HG03442 (cell line): ENCODE results near the gene KNDC1.

Source experiments
- ATAC-seq: cut with Tn5 transposase; IDR thresholded peaks from one replicate; pipeline ENCODE4 v1.9.1; 2021; ENCODE audit warnings: mild to moderate bottlenecking, moderate library complexity; ENCODE audit not compliant: unreplicated experiment

KNDC1 gene

GRCh38 chr10:133189256-133189655 is 29.2 kb downstream of the KNDC1 start:
- ATAC-seq = no peak

GRCh38 chr10:133189726-133190125 is 29.7 kb downstream of the KNDC1 start:
- no peak for ATAC-seq

GRCh38 chr10:133190225-133190624 is 30.2 kb downstream of the KNDC1 start:
- no peak for ATAC-seq

- ATAC-seq = no peak
Measured at GRCh38 chr10:133191651-133192050, 31.6 kb downstream of the KNDC1 start.

- ATAC-seq = no peak
Measured at GRCh38 chr10:133194151-133194550, 34.1 kb downstream of the KNDC1 start.

GRCh38 chr10:133195096-133195495 is 35.1 kb downstream of the KNDC1 start:
- no peak for ATAC-seq

- ATAC-seq = no peak
Measured at GRCh38 chr10:133195611-133196010, 35.6 kb downstream of the KNDC1 start.

- ATAC-seq = no peak
Measured at GRCh38 chr10:133196221-133196915, 36.3 kb downstream of the KNDC1 start.

GRCh38 chr10:133196936-133197758 is 37.1 kb downstream of the KNDC1 start:
- no peak for ATAC-seq

GRCh38 chr10:133197786-133198185 is 37.8 kb downstream of the KNDC1 start:
- no peak for ATAC-seq

- ATAC-seq = no peak
Measured at GRCh38 chr10:133198206-133198605, 38.2 kb downstream of the KNDC1 start.

GRCh38 chr10:133198621-133199487 is 38.8 kb downstream of the KNDC1 start:
- ATAC-seq = no peak

- ATAC-seq = no peak
Measured at GRCh38 chr10:133199488-133199885, 39.5 kb downstream of the KNDC1 start.

GRCh38 chr10:133199992-133200611 is 40.1 kb downstream of the KNDC1 start:
- no peak for ATAC-seq

- no peak for ATAC-seq
Measured at GRCh38 chr10:133200621-133201031, 40.6 kb downstream of the KNDC1 start.

- no peak for ATAC-seq
Measured at GRCh38 chr10:133201151-133201947, 41.3 kb downstream of the KNDC1 start.

- no peak for ATAC-seq
Measured at GRCh38 chr10:133201948-133202725, 42.1 kb downstream of the KNDC1 start.

GRCh38 chr10:133202778-133203651 is 43.0 kb downstream of the KNDC1 start:
- no peak for ATAC-seq
